Measurements from ENCODE around the gene ZNF750.

ZNF750 gene

DNA sequence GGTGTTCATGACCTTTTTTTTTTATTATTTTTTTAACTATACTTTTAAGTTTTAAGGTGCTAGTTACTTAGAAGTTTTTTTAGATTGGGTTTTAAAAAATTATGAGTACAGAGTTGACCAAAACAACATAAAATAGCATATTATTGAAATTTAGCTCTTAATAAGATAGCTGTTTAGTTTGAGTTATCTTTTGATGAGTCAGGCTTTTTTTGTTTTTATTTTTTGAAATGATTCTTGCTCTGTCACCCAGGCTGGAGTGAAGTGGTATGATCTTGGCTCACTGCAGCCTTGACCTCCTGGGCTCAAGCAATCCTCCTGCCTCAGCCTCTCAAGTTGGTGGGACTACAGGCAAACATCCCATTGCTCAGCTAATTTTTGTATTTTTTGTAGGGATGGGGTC, 13.6 kb downstream of the ZNF750 start:
- Histone ChIP-seq H3K9me3 (ENCODE audit: control insufficient read depth in 5 of 5, low read length in 5 of 5) (peaks cover 0 to 1% (median 0%) of the 10 kb centered on the region in 5 donors), H3K4me3 (ENCODE audit: low read depth in 1 of 5, low read length in 5 of 5) (no peak overlapping the region), H3K27me3 (ENCODE audit: control insufficient read depth in 5 of 5, insufficient read depth in 4 of 5, low read length in 5 of 5) (no peaks in the 10 kb centered on the region), H3K36me3 (ENCODE audit: control insufficient read depth in 5 of 5, insufficient read depth in 5 of 5, low read length in 5 of 5) (peaks cover 0 to 30% (median 22%) of the 10 kb centered on the region in 5 donors), H3K27ac (ENCODE audit: low read depth, low read length) (no peak overlapping the region), H3K4me1 (ENCODE audit: control insufficient read depth in 5 of 5, insufficient read depth in 5 of 5, low read length in 5 of 5) (peaks cover 0 to 16% (median 7%) of the 10 kb centered on the region in 5 donors), H3K9ac (ENCODE audit: low read length in 5 of 5) (no peak overlapping the region)

GRCh38 chr17:82825540-82826124, 14.2 kb downstream of the ZNF750 start:
- Histone ChIP-seq H3K36me3 (ENCODE audit: control insufficient read depth in 5 of 5, insufficient read depth in 5 of 5, low read length in 5 of 5) (peaks cover 0 to 28% (median 22%) of the 10 kb centered on the region in 5 donors), H3K4me1 (ENCODE audit: control insufficient read depth in 5 of 5, insufficient read depth in 5 of 5, low read length in 5 of 5) (peaks cover 0 to 13% (median 6%) of the 10 kb centered on the region in 5 donors), H3K4me3 (ENCODE audit: low read depth in 1 of 5, low read length in 5 of 5) (no peak overlapping the region), H3K27me3 (ENCODE audit: control insufficient read depth in 5 of 5, insufficient read depth in 4 of 5, low read length in 5 of 5) (no peaks in the 10 kb centered on the region), H3K9me3 (ENCODE audit: control insufficient read depth in 5 of 5, low read length in 5 of 5) (peaks cover 0 to 4% (median 0%) of the 10 kb centered on the region in 5 donors), H3K27ac (ENCODE audit: low read depth, low read length) (no peak overlapping the region), H3K9ac (ENCODE audit: low read length in 5 of 5) (no peak overlapping the region)

DNA sequence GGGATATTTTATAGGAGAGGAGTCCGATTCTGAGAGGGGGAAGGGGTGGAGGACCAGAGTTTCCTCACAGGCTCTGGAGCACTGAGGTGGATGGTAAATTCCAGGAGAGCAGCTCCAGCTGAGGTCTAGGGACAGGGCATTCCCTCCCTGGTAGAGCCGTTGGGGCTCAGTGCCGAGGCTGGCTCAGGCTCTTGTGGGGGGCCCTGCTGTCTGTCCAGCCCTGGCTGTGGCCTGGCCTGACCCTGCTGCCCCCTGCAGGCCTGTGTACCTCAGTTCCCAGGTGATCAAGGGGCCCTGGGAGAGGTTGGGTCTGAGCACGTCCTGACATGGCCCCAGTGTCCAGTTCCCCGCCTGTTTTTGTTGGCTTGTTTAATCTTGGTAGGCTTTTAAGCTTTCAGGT, 16.8 kb downstream of the ZNF750 start:
- H3K4me3 ChIP-seq (ENCODE audit: low read depth in 1 of 5, low read length in 5 of 5) = no peak overlapping the region
- no peak overlapping the region for H3K9ac ChIP-seq (ENCODE audit: low read length in 5 of 5)
- no peak overlapping the region for H3K27ac ChIP-seq (ENCODE audit: low read depth, low read length)
- H3K27me3 ChIP-seq (ENCODE audit: control insufficient read depth in 5 of 5, insufficient read depth in 4 of 5, low read length in 5 of 5) = no peaks in the 10 kb centered on the region
- H3K9me3 ChIP-seq (ENCODE audit: control insufficient read depth in 5 of 5, low read length in 5 of 5) = peaks cover 0 to 16% (median 7%) of the 10 kb centered on the region in 5 donors
- H3K36me3 ChIP-seq (ENCODE audit: control insufficient read depth in 5 of 5, insufficient read depth in 5 of 5, low read length in 5 of 5) = peaks cover 4 to 31% (median 24%) of the 10 kb centered on the region in 5 donors
- peaks cover 0 to 4% (median 0%) of the 10 kb centered on the region in 5 donors for H3K4me1 ChIP-seq (ENCODE audit: control insufficient read depth in 5 of 5, insufficient read depth in 5 of 5, low read length in 5 of 5)

DNA sequence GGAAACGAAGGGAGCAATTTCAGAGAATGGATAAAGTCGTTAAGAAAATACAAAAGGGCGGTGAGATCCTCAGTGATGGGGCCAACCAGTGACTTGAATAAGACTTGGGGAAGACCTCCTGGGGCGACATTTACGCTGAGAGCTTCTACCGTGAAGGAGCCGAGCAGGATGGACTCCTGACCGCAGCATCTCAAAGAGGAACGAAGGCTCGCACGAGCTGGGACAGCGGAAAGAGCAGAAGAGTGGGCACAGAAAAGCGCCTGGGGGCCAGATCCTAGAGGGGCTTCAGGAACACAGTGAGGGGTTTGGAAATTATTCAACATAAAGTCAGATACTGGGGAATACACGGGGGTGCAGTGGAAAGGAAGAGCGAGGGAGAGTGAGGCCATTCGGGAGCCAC, 17.5 kb downstream of the ZNF750 start:
- no peak overlapping the region for H3K27ac ChIP-seq (ENCODE audit: low read depth, low read length)
- H3K9ac ChIP-seq (ENCODE audit: low read length in 5 of 5) = no peak overlapping the region
- H3K9me3 ChIP-seq (ENCODE audit: control insufficient read depth in 5 of 5, low read length in 5 of 5) = peaks cover 0 to 16% (median 7%) of the 10 kb centered on the region in 5 donors
- no peaks in the 10 kb centered on the region for H3K27me3 ChIP-seq (ENCODE audit: control insufficient read depth in 5 of 5, insufficient read depth in 4 of 5, low read length in 5 of 5)
- H3K4me3 ChIP-seq (ENCODE audit: low read depth in 1 of 5, low read length in 5 of 5) = no peak overlapping the region
- H3K36me3 ChIP-seq (ENCODE audit: control insufficient read depth in 5 of 5, insufficient read depth in 5 of 5, low read length in 5 of 5) = peaks cover 4 to 30% (median 20%) of the 10 kb centered on the region in 5 donors
- H3K4me1 ChIP-seq (ENCODE audit: control insufficient read depth in 5 of 5, insufficient read depth in 5 of 5, low read length in 5 of 5) = peaks cover 0 to 4% (median 0%) of the 10 kb centered on the region in 5 donors

GRCh38 chr17:82821554-82821953, 18.3 kb downstream of the ZNF750 start:
- peaks cover 0 to 4% (median 0%) of the 10 kb centered on the region in 5 donors for H3K4me1 ChIP-seq (ENCODE audit: control insufficient read depth in 5 of 5, insufficient read depth in 5 of 5, low read length in 5 of 5)
- H3K36me3 ChIP-seq (ENCODE audit: control insufficient read depth in 5 of 5, insufficient read depth in 5 of 5, low read length in 5 of 5) = peaks cover 4 to 31% (median 19%) of the 10 kb centered on the region in 5 donors
- no peaks in the 10 kb centered on the region for H3K27me3 ChIP-seq (ENCODE audit: control insufficient read depth in 5 of 5, insufficient read depth in 4 of 5, low read length in 5 of 5)
- H3K9ac ChIP-seq (ENCODE audit: low read length in 5 of 5) = no peak overlapping the region
- no peak overlapping the region for H3K4me3 ChIP-seq (ENCODE audit: low read depth in 1 of 5, low read length in 5 of 5)
- peaks cover 0 to 16% (median 7%) of the 10 kb centered on the region in 5 donors for H3K9me3 ChIP-seq (ENCODE audit: control insufficient read depth in 5 of 5, low read length in 5 of 5)
- no peak overlapping the region for H3K27ac ChIP-seq (ENCODE audit: low read depth, low read length)

DNA sequence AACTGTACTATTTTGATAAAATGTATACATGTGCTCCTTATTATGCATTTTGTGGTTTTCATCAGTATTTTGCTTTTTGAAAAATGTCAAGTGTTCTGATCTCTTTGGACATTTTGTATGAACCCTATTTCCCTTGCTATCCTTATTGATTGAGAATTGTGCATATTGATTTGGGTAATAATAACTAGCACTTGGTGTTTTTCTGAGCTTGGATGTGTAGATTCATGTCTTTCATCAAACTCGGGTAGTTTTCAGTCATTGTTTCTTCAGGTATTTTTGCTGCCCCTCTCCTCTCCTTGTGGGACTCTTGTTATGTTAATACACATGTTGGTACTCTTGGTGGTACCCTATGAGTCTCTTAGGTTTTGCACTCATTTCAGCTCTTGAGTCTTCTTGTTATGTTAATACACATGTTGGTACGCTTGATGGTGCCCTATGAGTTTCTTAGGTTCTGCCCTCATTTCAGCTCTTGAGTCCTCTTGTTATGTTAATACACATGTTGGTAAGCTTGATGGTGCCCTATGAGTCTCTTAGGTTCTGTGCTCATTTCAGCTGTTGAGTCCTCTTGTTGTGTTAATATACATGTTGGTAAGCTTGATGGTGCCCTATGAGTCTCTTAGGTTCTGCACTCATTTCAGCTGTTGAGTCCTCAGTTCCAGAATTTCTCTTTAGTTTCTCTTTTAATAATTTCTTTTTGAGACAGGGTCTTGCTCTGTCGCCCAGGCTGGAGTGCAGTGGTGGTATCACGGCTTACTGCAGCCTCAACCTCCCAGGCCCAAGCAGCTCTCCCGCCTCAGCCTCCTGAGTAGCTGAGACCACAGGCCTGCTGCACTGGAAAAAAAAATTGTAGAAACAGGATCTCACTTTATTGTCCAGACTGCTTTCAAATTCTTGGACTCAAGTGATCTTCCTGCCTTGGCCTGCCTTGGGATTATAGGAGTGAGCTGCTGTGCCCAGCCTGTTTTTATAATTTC, 19.3 kb downstream of the ZNF750 start:
- Histone ChIP-seq H3K9me3 (ENCODE audit: control insufficient read depth in 5 of 5, low read length in 5 of 5) (peaks cover 0 to 16% (median 7%) of the 10 kb centered on the region in 5 donors), H3K4me3 (ENCODE audit: low read depth in 1 of 5, low read length in 5 of 5) (no peak overlapping the region), H3K36me3 (ENCODE audit: control insufficient read depth in 5 of 5, insufficient read depth in 5 of 5, low read length in 5 of 5) (peaks cover 4 to 38% (median 26%) of the 10 kb centered on the region in 5 donors), H3K27ac (ENCODE audit: low read depth, low read length) (no peak overlapping the region), H3K4me1 (ENCODE audit: control insufficient read depth in 5 of 5, insufficient read depth in 5 of 5, low read length in 5 of 5) (peaks cover 0 to 4% (median 0%) of the 10 kb centered on the region in 5 donors), H3K27me3 (ENCODE audit: control insufficient read depth in 5 of 5, insufficient read depth in 4 of 5, low read length in 5 of 5) (no peaks in the 10 kb centered on the region), H3K9ac (ENCODE audit: low read length in 5 of 5) (no peak overlapping the region)

DNA sequence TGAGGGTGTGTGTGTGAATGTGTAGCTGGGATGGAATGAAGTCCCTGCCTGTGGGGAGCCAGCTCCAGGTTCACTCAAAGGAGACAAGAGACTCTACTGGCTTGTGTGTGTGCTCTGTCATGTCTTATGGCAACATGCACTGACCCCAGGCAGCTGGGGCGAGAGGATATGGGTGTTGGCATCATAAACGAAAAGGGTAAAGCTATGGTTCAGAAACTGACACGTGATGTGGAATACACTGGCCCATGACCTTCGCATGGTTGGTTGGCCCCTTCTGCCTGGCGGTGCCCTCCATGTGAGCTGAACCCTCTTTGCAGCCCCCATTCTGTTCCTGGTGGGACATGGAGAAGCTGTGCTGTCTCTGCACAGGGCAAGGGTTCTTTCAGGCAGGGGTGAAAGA, 21.9 kb downstream of the ZNF750 start:
- Histone ChIP-seq H3K9me3 (ENCODE audit: control insufficient read depth in 5 of 5, low read length in 5 of 5) (peaks cover 0 to 16% (median 7%) of the 10 kb centered on the region in 5 donors), H3K27ac (ENCODE audit: low read depth, low read length) (no peak overlapping the region), H3K36me3 (ENCODE audit: control insufficient read depth in 5 of 5, insufficient read depth in 5 of 5, low read length in 5 of 5) (peaks cover 4 to 52% (median 41%) of the 10 kb centered on the region in 5 donors), H3K9ac (ENCODE audit: low read length in 5 of 5) (no peak overlapping the region), H3K27me3 (ENCODE audit: control insufficient read depth in 5 of 5, insufficient read depth in 4 of 5, low read length in 5 of 5) (no peaks in the 10 kb centered on the region), H3K4me3 (ENCODE audit: low read depth in 1 of 5, low read length in 5 of 5) (no peak overlapping the region), H3K4me1 (ENCODE audit: control insufficient read depth in 5 of 5, insufficient read depth in 5 of 5, low read length in 5 of 5) (peaks cover 0 to 4% (median 0%) of the 10 kb centered on the region in 5 donors)

DNA sequence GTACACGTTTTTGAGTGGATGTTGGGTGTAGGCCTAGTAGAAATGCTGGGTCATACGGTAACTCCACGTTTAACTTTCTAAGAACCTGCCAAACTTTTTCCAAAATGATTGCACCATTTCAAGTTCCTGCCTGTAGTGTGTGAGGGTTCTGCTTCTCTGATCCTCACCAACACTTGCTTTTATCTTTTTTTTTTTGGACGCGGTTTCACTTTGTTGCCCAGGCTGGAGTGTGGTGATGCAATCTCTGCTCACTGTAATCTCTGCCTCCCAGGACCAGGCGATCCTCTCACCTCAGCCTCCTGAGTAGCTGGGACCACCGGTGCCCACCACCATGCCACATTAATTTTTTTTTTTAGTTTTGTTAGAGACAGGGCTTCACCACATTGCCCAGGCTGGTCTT, 23.5 kb downstream of the ZNF750 start:
- H3K27ac ChIP-seq (ENCODE audit: low read depth, low read length) = no peak overlapping the region
- peaks cover 0 to 16% (median 7%) of the 10 kb centered on the region in 5 donors for H3K9me3 ChIP-seq (ENCODE audit: control insufficient read depth in 5 of 5, low read length in 5 of 5)
- no peak overlapping the region for H3K9ac ChIP-seq (ENCODE audit: low read length in 5 of 5)
- no peaks in the 10 kb centered on the region for H3K27me3 ChIP-seq (ENCODE audit: control insufficient read depth in 5 of 5, insufficient read depth in 4 of 5, low read length in 5 of 5)
- peaks cover 4 to 60% (median 45%) of the 10 kb centered on the region in 5 donors for H3K36me3 ChIP-seq (ENCODE audit: control insufficient read depth in 5 of 5, insufficient read depth in 5 of 5, low read length in 5 of 5)
- H3K4me3 ChIP-seq (ENCODE audit: low read depth in 1 of 5, low read length in 5 of 5) = no peak overlapping the region
- H3K4me1 ChIP-seq (ENCODE audit: control insufficient read depth in 5 of 5, insufficient read depth in 5 of 5, low read length in 5 of 5) = peaks cover 0 to 4% (median 0%) of the 10 kb centered on the region in 5 donors

GRCh38 chr17:82815790-82816305, 24.0 kb downstream of the ZNF750 start:
- H3K9me3 ChIP-seq (ENCODE audit: control insufficient read depth in 5 of 5, low read length in 5 of 5) = peaks cover 0 to 13% (median 7%) of the 10 kb centered on the region in 5 donors
- H3K27me3 ChIP-seq (ENCODE audit: control insufficient read depth in 5 of 5, insufficient read depth in 4 of 5, low read length in 5 of 5) = no peaks in the 10 kb centered on the region
- H3K27ac ChIP-seq (ENCODE audit: low read depth, low read length) = no peak overlapping the region
- H3K9ac ChIP-seq (ENCODE audit: low read length in 5 of 5) = no peak overlapping the region
- no peaks in the 10 kb centered on the region for H3K4me1 ChIP-seq (ENCODE audit: control insufficient read depth in 5 of 5, insufficient read depth in 5 of 5, low read length in 5 of 5)
- peaks cover 4 to 65% (median 50%) of the 10 kb centered on the region in 5 donors for H3K36me3 ChIP-seq (ENCODE audit: control insufficient read depth in 5 of 5, insufficient read depth in 5 of 5, low read length in 5 of 5)
- no peak overlapping the region for H3K4me3 ChIP-seq (ENCODE audit: low read depth in 1 of 5, low read length in 5 of 5)

Measured in subcutaneous abdominal adipose tissue (tissue), 5 donors.